Liver (tissue), 3 donors: ENCODE data around the gene SPAG17.

Experiments
- FOXA2 ChIP-seq: IDR thresholded peaks from 2 replicates; pipeline ENCODE4 v1.6.1; 2016; ENCODE audit warnings: antibody characterized with exemption
- JUND ChIP-seq, 2 donors: IDR thresholded peaks; 2 replicates each; pipeline ENCODE4 v1.6.1; 2016; ENCODE audit warnings: antibody characterized with exemption in 2 of 2
- RAD21 ChIP-seq, 2 donors: IDR thresholded peaks; 2 replicates each; pipeline ENCODE4 v1.6.1; 2016; ENCODE audit warnings: antibody characterized with exemption in 2 of 2, mild to moderate bottlenecking in 2 of 2
- TAF1 ChIP-seq: conservative IDR thresholded peaks from 2 replicates; pipeline ENCODE4 v1.6.1; 2016; ENCODE audit warnings: antibody characterized with exemption, mild to moderate bottlenecking
- YY1 ChIP-seq: IDR thresholded peaks from 2 replicates; pipeline ENCODE4 v1.6.1; 2016; ENCODE audit warnings: antibody characterized with exemption, mild to moderate bottlenecking
- TF ChIP-seq, protein P1 (sequence below): fragments of 150-350 bp; IDR thresholded peaks from 2 replicates; pipeline ENCODE4 v1.5.1; 2017; ENCODE audit warnings: improper control_type of control experiment, low read depth, low read length; ENCODE audit not compliant: missing input control
- TF ChIP-seq, protein P2 (sequence below): IDR thresholded peaks from 2 replicates; pipeline ENCODE4 v1.6.1; 2016; ENCODE audit warnings: antibody characterized with exemption
- TF ChIP-seq, protein P3 (sequence below): IDR thresholded peaks from 2 replicates; pipeline ENCODE4 v1.6.1; 2016; ENCODE audit warnings: antibody characterized with exemption, mild to moderate bottlenecking
- donor health status: healthy.
- donor health status: healthy.

DNA sequence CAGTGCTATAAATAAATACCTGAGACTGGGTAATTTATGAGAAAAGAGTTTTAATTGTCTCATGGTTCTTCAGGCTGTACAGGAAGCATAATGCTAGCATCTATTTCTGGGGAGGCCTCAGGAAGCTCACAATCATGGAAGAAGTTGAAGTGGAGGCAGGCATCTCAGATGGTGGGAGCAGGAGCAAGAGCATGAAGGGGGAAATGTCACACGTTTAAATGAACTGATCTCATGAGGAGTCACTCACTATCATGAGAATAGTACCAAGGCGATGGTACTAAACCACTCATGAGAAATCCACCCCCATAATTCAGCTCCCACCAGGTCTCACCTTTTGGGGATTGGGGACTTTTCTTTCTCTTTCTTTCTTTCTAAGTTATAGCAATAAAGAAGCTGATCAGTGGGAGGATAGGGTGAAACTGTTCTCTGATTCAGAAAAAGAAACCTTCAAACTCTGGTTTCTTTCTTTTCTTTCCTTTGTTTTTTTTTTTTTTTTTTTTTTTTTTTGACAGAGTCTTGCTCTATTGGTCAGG lies 17.1 kb upstream of the SPAG17 start:
- TF ChIP-seq, protein P1, sequence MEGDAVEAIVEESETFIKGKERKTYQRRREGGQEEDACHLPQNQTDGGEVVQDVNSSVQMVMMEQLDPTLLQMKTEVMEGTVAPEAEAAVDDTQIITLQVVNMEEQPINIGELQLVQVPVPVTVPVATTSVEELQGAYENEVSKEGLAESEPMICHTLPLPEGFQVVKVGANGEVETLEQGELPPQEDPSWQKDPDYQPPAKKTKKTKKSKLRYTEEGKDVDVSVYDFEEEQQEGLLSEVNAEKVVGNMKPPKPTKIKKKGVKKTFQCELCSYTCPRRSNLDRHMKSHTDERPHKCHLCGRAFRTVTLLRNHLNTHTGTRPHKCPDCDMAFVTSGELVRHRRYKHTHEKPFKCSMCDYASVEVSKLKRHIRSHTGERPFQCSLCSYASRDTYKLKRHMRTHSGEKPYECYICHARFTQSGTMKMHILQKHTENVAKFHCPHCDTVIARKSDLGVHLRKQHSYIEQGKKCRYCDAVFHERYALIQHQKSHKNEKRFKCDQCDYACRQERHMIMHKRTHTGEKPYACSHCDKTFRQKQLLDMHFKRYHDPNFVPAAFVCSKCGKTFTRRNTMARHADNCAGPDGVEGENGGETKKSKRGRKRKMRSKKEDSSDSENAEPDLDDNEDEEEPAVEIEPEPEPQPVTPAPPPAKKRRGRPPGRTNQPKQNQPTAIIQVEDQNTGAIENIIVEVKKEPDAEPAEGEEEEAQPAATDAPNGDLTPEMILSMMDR, result no peak
- TF ChIP-seq TAF1, result no peak
- no peak for TF ChIP-seq RAD21 (IDR thresholded peaks at IDR 0.05)
- TF ChIP-seq JUND (IDR thresholded peaks at IDR 0.05), result no peak
- TF ChIP-seq, protein P2, sequence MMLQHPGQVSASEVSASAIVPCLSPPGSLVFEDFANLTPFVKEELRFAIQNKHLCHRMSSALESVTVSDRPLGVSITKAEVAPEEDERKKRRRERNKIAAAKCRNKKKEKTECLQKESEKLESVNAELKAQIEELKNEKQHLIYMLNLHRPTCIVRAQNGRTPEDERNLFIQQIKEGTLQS, result no peak
- TF ChIP-seq FOXA2, result no peak
- TF ChIP-seq, protein P3, sequence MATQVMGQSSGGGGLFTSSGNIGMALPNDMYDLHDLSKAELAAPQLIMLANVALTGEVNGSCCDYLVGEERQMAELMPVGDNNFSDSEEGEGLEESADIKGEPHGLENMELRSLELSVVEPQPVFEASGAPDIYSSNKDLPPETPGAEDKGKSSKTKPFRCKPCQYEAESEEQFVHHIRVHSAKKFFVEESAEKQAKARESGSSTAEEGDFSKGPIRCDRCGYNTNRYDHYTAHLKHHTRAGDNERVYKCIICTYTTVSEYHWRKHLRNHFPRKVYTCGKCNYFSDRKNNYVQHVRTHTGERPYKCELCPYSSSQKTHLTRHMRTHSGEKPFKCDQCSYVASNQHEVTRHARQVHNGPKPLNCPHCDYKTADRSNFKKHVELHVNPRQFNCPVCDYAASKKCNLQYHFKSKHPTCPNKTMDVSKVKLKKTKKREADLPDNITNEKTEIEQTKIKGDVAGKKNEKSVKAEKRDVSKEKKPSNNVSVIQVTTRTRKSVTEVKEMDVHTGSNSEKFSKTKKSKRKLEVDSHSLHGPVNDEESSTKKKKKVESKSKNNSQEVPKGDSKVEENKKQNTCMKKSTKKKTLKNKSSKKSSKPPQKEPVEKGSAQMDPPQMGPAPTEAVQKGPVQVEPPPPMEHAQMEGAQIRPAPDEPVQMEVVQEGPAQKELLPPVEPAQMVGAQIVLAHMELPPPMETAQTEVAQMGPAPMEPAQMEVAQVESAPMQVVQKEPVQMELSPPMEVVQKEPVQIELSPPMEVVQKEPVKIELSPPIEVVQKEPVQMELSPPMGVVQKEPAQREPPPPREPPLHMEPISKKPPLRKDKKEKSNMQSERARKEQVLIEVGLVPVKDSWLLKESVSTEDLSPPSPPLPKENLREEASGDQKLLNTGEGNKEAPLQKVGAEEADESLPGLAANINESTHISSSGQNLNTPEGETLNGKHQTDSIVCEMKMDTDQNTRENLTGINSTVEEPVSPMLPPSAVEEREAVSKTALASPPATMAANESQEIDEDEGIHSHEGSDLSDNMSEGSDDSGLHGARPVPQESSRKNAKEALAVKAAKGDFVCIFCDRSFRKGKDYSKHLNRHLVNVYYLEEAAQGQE, result no peak
- TF ChIP-seq YY1, result no peak
